NCI-H226 (cell line): Measurements from ENCODE around the gene PRKAA2.

Source experiments
- DNase-seq: peaks from one replicate; pipeline ENCODE4 v3.0.0-alpha.2; 2015

Gene PRKAA2

GRCh38 chr1:56655991-56656613 is 11.0 kb downstream of the PRKAA2 start:
- DNase-seq: no peak

DNA sequence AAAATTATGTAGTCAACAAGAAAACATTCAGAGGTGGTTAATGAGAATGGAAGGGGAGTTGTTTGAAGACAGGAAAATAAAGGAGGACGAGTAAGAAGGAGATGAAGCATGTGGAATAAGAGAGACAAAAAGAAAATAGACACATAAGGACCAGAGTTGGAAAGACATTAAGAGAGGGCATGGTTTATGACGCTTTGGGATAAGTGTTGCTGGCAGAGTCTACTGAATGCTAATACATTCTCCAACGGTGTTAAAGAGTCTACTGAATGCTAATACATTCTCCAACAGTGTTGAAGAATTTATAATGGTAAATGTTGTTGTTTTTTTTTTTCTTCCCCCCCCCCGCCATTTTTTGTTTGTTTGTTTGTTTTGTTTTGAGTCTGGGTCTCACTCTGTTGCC is 13.1 kb downstream of the PRKAA2 start:
- DNase-seq: no peak

- no peak for DNase-seq
Measured at GRCh38 chr1:56660293-56660692, 15.2 kb downstream of the PRKAA2 start.

DNA sequence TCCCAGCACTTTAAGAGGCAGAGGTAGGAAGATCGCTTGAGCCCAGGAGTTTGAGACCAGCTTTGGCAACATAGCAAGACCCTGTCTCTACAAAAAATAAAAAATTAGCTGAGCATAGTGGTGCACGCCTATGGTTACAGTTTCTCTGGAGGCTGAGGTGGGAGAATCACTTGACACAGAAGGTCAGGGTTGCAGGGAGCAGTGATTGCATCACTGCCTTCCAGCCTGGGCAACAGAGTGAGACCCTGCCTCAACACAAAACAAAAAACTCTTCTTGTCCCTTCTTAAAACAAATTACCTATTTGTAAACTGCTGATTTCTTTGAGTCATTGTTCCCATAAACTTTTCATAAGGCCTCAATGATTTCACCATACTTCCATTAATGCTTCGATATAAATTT is 18.7 kb downstream of the PRKAA2 start:
- DNase-seq: no peak

DNA sequence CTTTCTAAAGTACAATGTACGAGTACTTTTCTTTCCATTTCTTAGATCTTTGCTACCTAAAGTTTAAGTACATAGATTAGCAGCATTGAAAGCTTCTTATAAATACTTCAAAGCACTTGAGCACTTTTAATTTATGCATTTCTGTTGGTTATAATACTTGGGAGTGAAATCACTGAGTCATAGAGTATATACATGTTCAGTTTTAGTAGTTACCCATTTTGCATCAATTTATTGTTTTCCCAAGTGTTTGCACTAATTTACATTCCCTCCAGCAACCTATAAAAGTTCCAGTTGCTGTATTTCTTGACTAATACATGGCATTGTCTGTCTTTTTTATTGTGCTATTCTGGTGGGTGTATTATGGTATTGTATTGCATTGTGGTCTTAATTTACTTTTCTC is 20.3 kb downstream of the PRKAA2 start:
- DNase-seq: no peak

DNA sequence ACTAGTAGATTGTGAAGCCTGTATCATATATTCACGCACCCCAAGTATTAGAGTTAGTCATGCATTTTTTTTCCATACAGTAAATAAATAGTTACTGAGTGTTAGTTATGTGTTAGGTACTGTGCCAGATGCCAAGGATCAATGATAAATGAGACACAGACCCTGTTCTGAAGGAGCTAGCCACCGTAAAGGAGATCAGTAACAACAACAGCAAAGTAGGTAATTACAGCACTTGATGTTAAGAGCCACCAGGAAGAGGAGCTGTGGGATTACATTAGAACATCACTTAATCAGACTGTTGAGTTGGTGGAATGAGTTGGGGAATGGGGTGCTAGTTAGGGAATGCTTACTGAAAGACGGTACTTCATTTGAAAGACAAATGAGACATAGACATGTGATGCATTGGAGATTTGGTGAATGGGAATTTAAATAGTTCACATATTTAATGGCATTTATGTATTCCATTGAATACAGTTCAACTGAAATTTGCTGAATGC is 21.0 kb downstream of the PRKAA2 start:
- no peak for DNase-seq

GRCh38 chr1:56670350-56670749 is 25.2 kb downstream of the PRKAA2 start:
- no peak for DNase-seq

- no peak for DNase-seq
Measured at GRCh38 chr1:56671085-56671484, 26.0 kb downstream of the PRKAA2 start.

DNA sequence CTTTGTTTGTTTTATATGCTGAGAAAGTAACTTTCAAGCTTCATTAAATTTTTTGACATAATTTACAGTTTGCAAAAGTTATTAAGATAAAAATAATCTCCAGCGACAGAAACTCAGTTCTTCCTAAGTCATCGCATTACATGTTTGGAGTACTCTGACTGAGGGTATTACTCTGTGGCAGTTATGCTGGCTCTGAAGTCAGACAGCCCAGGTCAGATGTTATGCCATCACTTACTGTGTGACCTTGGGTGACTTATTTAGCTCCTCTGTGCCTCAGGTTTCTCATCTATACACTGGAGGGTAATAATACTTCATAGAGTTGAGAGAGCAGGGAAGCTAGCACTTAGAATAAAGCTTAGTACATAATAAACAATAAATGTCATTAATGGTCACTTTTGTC is 26.4 kb downstream of the PRKAA2 start:
- DNase-seq: no peak

DNA sequence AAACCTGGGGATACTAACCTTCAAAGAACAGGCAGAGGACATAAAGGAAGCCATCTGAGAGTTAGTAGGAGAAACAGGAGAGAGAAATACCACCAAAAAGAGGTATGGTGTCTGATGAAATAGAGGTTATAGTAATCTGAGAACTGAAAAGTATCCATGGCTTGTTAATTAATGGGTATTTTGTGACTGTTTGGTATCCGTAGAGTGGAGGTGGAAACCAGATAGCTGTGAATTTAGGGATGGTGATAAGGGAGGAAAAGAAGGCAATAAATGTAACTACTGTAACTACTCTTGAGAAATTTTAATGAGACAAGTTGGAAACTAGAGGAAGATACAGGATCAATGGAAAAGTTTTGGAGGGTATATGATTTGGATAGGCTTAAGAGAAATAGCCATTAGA is 27.5 kb downstream of the PRKAA2 start:
- DNase-seq: no peak

- DNase-seq: no peak
Measured at GRCh38 chr1:56675763-56676162, 30.6 kb downstream of the PRKAA2 start.

DNA sequence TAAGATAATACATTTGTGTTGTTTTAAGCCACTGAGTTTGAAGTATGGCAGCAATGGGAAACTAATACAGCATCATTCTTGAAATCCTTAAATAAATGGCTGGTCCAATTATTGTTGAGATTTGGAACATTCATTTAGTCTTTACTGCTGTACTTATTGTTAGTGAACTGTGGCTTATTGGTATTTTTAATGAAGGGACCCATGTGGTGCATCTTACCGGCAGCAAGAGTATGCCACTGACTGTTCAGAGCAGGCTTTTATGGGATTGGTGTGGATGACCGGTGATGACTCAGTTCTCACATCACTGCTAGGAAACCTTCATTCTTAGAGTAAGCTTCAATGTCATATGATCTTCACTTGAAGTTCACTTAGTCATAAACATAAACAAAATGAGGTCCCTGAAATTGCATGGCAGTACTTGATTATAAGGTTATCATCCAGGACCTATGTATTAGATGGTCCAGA is 31.5 kb downstream of the PRKAA2 start:
- peak; percentile 48 for DNase-seq

DNA sequence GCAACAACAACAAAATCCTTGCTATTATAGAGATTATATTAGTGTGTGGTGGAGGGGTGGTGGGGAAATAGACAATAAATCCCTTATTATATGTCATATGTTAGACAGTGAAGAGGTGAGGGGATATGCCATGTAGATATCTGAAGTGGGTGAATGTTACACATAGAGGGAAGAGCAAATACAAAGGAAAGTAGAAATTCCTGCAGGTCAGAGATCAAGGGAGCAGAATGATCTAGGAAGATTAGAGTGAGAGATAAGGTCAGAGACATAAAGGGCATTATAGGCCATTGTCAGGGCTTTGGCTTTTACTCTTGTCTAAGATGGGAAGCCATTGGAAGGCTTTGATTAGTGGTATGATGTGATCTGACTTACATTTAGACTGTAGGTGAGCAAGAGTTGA is 38.5 kb downstream of the PRKAA2 start:
- no peak for DNase-seq

GRCh38 chr1:56686169-56686568 is 41.1 kb downstream of the PRKAA2 start:
- DNase-seq: no peak

GRCh38 chr1:56688522-56689026 is 43.5 kb downstream of the PRKAA2 start:
- peak; percentile 71 for DNase-seq

DNA sequence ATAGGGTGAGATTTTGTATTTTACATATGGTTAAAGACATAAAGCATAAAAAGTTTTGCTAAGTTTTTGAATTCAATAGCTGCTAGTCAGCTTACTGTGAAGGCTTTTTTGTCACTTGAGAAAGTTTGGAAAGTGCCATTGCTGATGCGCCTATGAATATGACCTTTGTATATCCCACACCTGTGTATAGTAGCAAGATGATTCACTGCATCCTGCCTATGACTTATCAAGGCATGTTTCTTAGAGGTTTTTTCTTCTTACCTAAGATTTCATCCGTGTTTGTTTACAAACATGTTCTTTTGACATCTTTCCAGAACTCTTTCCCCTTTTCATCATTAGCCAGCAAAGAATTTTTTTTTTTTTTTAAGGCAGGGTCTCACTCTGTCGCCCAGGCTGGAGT is 51.5 kb downstream of the PRKAA2 start:
- DNase-seq: no peak

DNA sequence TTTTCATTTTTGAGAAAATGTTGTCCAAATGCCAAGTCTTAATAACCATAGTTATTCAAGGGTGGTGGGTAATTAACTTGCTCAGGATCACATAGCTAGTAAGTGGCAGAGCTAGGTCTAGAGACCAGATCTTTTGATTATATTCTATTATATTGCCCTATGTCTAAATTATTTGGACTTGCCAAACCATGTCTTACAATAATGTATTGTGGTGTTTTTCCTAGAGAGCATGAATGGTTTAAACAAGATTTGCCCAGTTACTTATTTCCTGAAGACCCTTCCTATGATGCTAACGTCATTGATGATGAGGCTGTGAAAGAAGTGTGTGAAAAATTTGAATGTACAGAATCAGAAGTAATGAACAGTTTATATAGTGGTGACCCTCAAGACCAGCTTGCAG is 58.6 kb downstream of the PRKAA2 start:
- DNase-seq: no peak

GRCh38 chr1:56707379-56707778 is 62.3 kb downstream of the PRKAA2 start:
- no peak for DNase-seq

DNA sequence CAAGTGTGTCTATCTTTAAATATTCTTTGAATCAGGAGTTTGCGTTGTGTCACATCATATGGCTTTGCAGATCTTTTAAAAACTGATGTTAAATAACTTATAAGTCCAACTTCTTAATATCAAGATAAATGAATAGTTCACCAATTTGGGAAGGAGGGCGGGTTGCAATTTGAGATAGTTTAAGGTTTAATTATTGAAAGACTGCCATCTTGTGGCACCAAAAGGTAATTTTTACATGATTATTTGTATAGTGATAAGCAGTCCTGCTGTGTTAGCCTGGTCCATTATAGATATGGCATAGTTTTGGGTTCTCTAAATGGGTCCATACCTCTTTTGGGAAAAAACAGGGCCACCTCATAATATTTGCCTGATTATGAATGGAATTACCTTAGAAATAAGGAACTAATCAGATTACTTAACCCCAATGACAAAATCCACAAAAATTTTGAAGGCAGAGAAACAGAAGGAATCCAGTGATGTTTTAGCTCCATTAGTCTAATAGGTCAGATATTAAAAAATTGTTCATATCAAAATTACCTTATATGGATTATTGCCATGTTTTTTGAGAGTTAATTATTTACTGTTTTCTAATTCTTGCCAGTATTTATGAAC is 64.3 kb downstream of the PRKAA2 start:
- DNase-seq: peak; percentile 29

DNA sequence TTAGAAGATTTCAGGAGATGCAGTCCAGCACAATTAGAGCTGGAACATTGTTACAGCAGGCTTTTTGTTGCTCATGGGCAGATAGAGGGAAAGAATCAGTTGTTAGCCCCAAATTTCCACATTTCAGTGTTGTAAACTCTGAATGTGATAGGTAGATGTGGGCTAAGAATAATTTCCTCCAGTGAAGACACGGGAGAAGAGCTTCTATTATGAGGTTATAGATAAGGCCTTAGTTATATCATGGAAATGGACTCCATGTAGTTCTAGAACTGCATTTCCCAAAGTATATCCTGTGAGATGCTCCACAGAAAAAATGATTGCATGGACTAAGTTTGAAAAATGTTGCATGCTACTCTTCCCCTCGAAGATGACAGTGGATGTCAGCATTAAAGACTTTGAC is 64.9 kb downstream of the PRKAA2 start:
- DNase-seq: no peak

GRCh38 chr1:56710646-56711045 is 65.5 kb downstream of the PRKAA2 start:
- peak; percentile 60 for DNase-seq

- DNase-seq: no peak
Measured at GRCh38 chr1:56712150-56712549, 67.0 kb downstream of the PRKAA2 start.

DNA sequence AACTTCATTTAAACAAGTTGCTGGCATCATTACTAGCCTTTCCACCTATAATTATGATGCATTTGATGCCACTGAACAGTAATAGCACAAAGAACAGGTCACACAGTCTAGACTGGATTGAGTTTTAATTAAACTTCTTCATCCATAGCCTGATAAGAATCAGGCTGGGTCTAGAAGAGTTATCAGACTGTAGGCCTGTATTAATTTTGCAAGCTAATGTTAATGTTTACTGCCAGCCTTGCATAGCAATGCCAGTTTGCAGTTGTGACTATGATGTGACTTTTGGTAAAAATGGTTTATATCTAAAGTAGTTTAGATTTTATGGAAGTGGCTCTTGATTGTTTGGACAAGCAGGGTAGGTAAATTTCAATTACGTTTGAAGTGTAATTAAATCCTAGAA is 68.0 kb downstream of the PRKAA2 start:
- no peak for DNase-seq

GRCh38 chr1:56715156-56715555 is 70.0 kb downstream of the PRKAA2 start:
- DNase-seq: no peak

- no peak for DNase-seq
Measured at GRCh38 chr1:56719171-56719570, 74.1 kb downstream of the PRKAA2 start.
